Right cardiac atrium (tissue), 5 donors: ENCODE results near the gene PDGFRB. TPM values are rescaled to one million over a fixed set of nuclear protein-coding genes. Genes with fewer than 3 reads are reported as not detected.
A peak's percentile ranks its signal among the peaks of the same experiment; 100 is the strongest.
"Not testable (repeated sequence)": the region's sequence is repeated elsewhere in the genome, so short reads cannot be mapped to it uniquely, and the experiment has no call there.

Experiments used
- ATAC-seq, 2 donors: fragments of 200-7000 bp; cut with Tn5 transposase; one replicate each; pipeline versions ENCODE4 v1.8.0 to v1.9.1; 2020; ENCODE audit warnings: moderate library complexity in 2 of 2, mild to moderate bottlenecking in 1 of 2
- DNase-seq, 3 donors: peaks; one replicate each; pipeline ENCODE4 v3.0.0-alpha.2; 2020
- H3K27ac ChIP-seq: one replicate; pipeline ENCODE4 v1.5.1; 2013; ENCODE audit warnings: mild to moderate bottlenecking, low read length, control low read depth, moderate library complexity
- H3K27me3 ChIP-seq: one replicate; pipeline ENCODE4 v1.6.1; 2013; ENCODE audit not compliant: control insufficient read depth, insufficient read depth
- H3K4me1 ChIP-seq: one replicate; pipeline ENCODE4 v1.6.1; 2013; ENCODE audit warnings: low read length; ENCODE audit not compliant: control insufficient read depth, insufficient read depth
- H3K4me3 ChIP-seq: one replicate; pipeline ENCODE4 v1.5.1; 2013; ENCODE audit warnings: low read length, control low read depth
- H3K9me3 ChIP-seq: one replicate; pipeline ENCODE4 v1.6.1; 2013; ENCODE audit warnings: low read length; ENCODE audit not compliant: control insufficient read depth
- WGBS: extraction: QIAGEN DNeasy Blood & Tissue Kit; methylation state at CpG from one replicate; pipeline ENCODE4 v1.1.7; 2013; 5-methylcytosine and 5-hydroxymethylcytosine counted together
- intact Hi-C, 4 donors: fragments of 100-400 bp; cut with DNase I; formaldehyde crosslinking; loops; one replicate each; pipeline versions ENCODE4 v1.11.0 to v1.14.0; 2022 to 2023
- polyA plus RNA-seq: library from polyadenylated mRNA; stranded (reverse); fragments of 200-250 nt; gene quantifications from one replicate; pipeline ENCODE4 v1.2.3, GENCODE V29; 2013
- total RNA-seq, 4 donors: library from RNA; stranded (reverse); fragmentation: NEBNext Ultra II Directional; extraction: Animal tissue kit (Norgen Biotek cat#: 25700); gene quantifications; one replicate each; pipeline ENCODE4 v1.2.1, GENCODE V29; 2021
- donor health status: healthy with polysubstance abuse.
- donor health status: DM: no; HTN: yes; CAD: no.
- donor health status: DM: no; HTN: no; CAD: no.
- donor health status: DM: no; HTN: yes; CAD: no; lungs with severe emphysema.
- donor health status: DM: yes; HTN: yes; CAD: no.

The PDGFRB gene
- total and polyA plus RNA-seq, 5 donors, result 24.6 to 68.0 (median 43.5) TPM

- intact Hi-C loops, result no loop called here
- ATAC-seq, result no peak
These were observed 51.7 kb downstream of the PDGFRB start for GRCh38 chr5:150103678-150104549.

GRCh38 chr5:150101023-150101422, 54.6 kb downstream of the PDGFRB start:
- DNase-seq, result no peak
- intact Hi-C loops, result no loop called here
- WGBS, result 85% methylated on average over 6 of the region's 6 CpGs

More at GRCh38 chr5:150103678-150104549, 51.7 kb downstream of the PDGFRB start:
- H3K4me3 ChIP-seq, result no peak overlapping the region
- WGBS, result 95% methylated on average over 5 of the region's 5 CpGs
- no peaks in the 10 kb centered on the region for H3K9me3 ChIP-seq
- H3K27ac ChIP-seq, result no peak overlapping the region
- no peaks in the 10 kb centered on the region for H3K4me1 ChIP-seq
- no peaks in the 10 kb centered on the region for H3K27me3 ChIP-seq
- DNase-seq, result no peak

GRCh38 chr5:150097152-150097551, 58.5 kb downstream of the PDGFRB start:
- no peak overlapping the region for H3K27ac ChIP-seq

More at GRCh38 chr5:150101023-150101422, 54.6 kb downstream of the PDGFRB start:
- ATAC-seq, result no peak
- Histone ChIP-seq H3K9me3 (no peaks in the 10 kb centered on the region), H3K4me3 (no peak overlapping the region), H3K27me3 (no peaks in the 10 kb centered on the region), H3K27ac (no peak overlapping the region), H3K4me1 (no peaks in the 10 kb centered on the region)

GRCh38 chr5:150092159-150092787, 63.4 kb downstream of the PDGFRB start:
- Histone ChIP-seq H3K27ac (no peak overlapping the region), H3K27me3 (no peaks in the 10 kb centered on the region), H3K4me1 (no peaks in the 10 kb centered on the region), H3K4me3 (no peak overlapping the region), H3K9me3 (no peaks in the 10 kb centered on the region)
- DNase-seq (no peak), ATAC-seq (no peak)
- intact Hi-C loops, result no loop called here
- 87% methylated on average over 3 of the region's 3 CpGs for WGBS

More at GRCh38 chr5:150097152-150097551, 58.5 kb downstream of the PDGFRB start:
- no peaks in the 10 kb centered on the region for H3K27me3 ChIP-seq
- DNase-seq, result no peak
- ATAC-seq, result no peak
- H3K4me1 ChIP-seq, result no peaks in the 10 kb centered on the region
- no peaks in the 10 kb centered on the region for H3K9me3 ChIP-seq
- intact Hi-C loops, result no loop called here
- H3K4me3 ChIP-seq, result no peak overlapping the region

- Histone ChIP-seq H3K9me3 (no peaks in the 10 kb centered on the region), H3K27ac (peak within 1 kb of the TSS; percentile 30), H3K27me3 (no peaks in the 10 kb centered on the region), H3K4me3 (peak within 1 kb of the TSS; percentile 37), H3K4me1 (no peaks in the 10 kb centered on the region)
- WGBS, result 81% methylated on average over 9 of the region's 9 CpGs
- ATAC-seq, result peak; percentile 36 to 51
- peak in 1 of 3 donors; percentile 41 for DNase-seq
- intact Hi-C loops, result no loop called here
These were observed 69.5 kb downstream of the PDGFRB start, which contains the start of gene CSF1R for GRCh38 chr5:150085950-150086715. Gene CSF1R (minus strand): TSS chr5:150086554. CDS start chr5:150086427, 127 bp downstream.

GRCh38 chr5:150085191-150085912, 70.3 kb downstream of the PDGFRB start:
- WGBS, result 88% methylated on average over 7 of the region's 7 CpGs
- no peaks in the 10 kb centered on the region for H3K4me1 ChIP-seq
- no peak overlapping the region for H3K27ac ChIP-seq
- ATAC-seq (no peak), DNase-seq (no peak)
- H3K27me3 ChIP-seq, result no peaks in the 10 kb centered on the region
- intact Hi-C loops, result no loop called here
- H3K4me3 ChIP-seq, result no peak overlapping the region
- H3K9me3 ChIP-seq, result no peaks in the 10 kb centered on the region

GRCh38 chr5:150084754-150085153, 70.9 kb downstream of the PDGFRB start:
- H3K9me3 ChIP-seq, ATAC-seq, H3K4me1 ChIP-seq, intact Hi-C loops, DNase-seq, H3K4me3 ChIP-seq, H3K27me3 ChIP-seq, H3K27ac ChIP-seq: not testable (repeated sequence)
- WGBS, result 90% methylated on average over 6 of the region's 6 CpGs

GRCh38 chr5:150082889-150083288, 72.8 kb downstream of the PDGFRB start:
- 67% methylated on average over 6 of the region's 6 CpGs for WGBS
- no peak overlapping the region for H3K4me3 ChIP-seq
- H3K4me1 ChIP-seq, result no peaks in the 10 kb centered on the region
- no peaks in the 10 kb centered on the region for H3K9me3 ChIP-seq
- DNase-seq (no peak), ATAC-seq (no peak)
- intact Hi-C loops, result no loop called here
- H3K27ac ChIP-seq, result no peak overlapping the region
- no peaks in the 10 kb centered on the region for H3K27me3 ChIP-seq

- H3K27me3 ChIP-seq, result no peaks in the 10 kb centered on the region
- DNase-seq, result no peak
- no peaks in the 10 kb centered on the region for H3K4me1 ChIP-seq
- no peak overlapping the region for H3K4me3 ChIP-seq
- no peaks in the 10 kb centered on the region for H3K9me3 ChIP-seq
- ATAC-seq, result no peak
- 47% methylated on average over 3 of the region's 3 CpGs for WGBS
- H3K27ac ChIP-seq, result no peak overlapping the region
- intact Hi-C loops, result no loop called here
These were observed 73.3 kb downstream of the PDGFRB start for GRCh38 chr5:150082374-150082773.

- Histone ChIP-seq H3K9me3 (no peaks in the 10 kb centered on the region), H3K27me3 (no peaks in the 10 kb centered on the region), H3K4me3 (no peak overlapping the region), H3K4me1 (no peaks in the 10 kb centered on the region), H3K27ac (no peak overlapping the region)
- DNase-seq (peak; percentile 71 to 89 (median 86)), ATAC-seq (peak; percentile 82)
- 22% methylated on average over 15 of the region's 15 CpGs for WGBS
- intact Hi-C loops, result no loop called here
These were observed 73.9 kb downstream of the PDGFRB start for GRCh38 chr5:150081541-150082283.
